ENCODE results near the gene FBXL17. TPM values are rescaled to one million over a fixed set of nuclear protein-coding genes. Genes with fewer than 3 reads are reported as not detected.

The FBXL17 gene
- total RNA-seq, 1 donor from 2014 or later: 12.7 TPM

DNA sequence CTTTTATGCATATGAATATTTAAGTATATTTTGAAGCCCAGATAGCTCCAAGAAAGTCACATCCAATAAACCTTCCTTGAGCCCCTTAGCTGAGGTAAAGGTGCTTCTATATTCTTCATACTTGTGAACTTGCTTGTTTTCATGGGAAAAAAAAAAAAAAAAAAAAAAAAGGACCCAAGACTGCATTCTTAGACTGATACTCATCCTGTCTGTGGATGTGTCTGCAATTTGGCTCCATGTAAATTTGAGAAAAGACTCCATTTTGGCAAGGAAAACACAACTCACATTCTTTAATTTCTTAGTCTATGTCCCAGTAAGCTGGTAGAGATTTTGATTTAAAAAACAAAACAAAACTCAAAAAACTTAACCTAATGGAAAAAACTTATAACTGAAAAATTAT, 238.3 kb downstream of the FBXL17 start:
- FAIRE-seq (no peak), DNase-seq (ENCODE audit: low read depth) (peak; percentile 78)
- H4K20me1 ChIP-seq (ENCODE audit: insufficient read depth, low read length): no peaks in the 10 kb centered on the region
- H3K9me3 ChIP-seq (ENCODE audit: insufficient read depth, low read depth, low read length): no peaks in the 10 kb centered on the region
- Mint-ChIP-seq H3K36me3 (ENCODE audit: low read depth, unreplicated experiment) (peaks cover 6% of the 10 kb centered on the region), H3K27me3 (ENCODE audit: low read depth, unreplicated experiment) (no peaks in the 10 kb centered on the region), H3K27ac (ENCODE audit: unreplicated experiment) (peak overlapping the region; percentile 94), H3K4me1 (ENCODE audit: low read depth, unreplicated experiment) (peaks cover 29% of the 10 kb centered on the region), H3K4me3 (ENCODE audit: unreplicated experiment) (no peak overlapping the region), H3K9me3 (ENCODE audit: unreplicated experiment) (no peaks in the 10 kb centered on the region)
- no peak overlapping the region for H3K4me2 ChIP-seq (ENCODE audit: low read length)
- peak overlapping the region; percentile 56 for H3K27ac ChIP-seq (ENCODE audit: low read depth, low read length)
- TF ChIP-seq CTCF (IDR thresholded peaks at IDR 0.05; ENCODE audit: insufficient read depth, low read depth, low read length) (no peak), EZH2 (IDR thresholded peaks at IDR 0.05; ENCODE audit: insufficient read depth, low read length) (no peak)
- no peaks in the 10 kb centered on the region for H3K27me3 ChIP-seq (ENCODE audit: insufficient read depth, low read length)
- H3K36me3 ChIP-seq (ENCODE audit: insufficient read depth, low read length): no peaks in the 10 kb centered on the region
- no peak overlapping the region for H3K9ac ChIP-seq (ENCODE audit: low read length)
- no peak overlapping the region for H3K4me3 ChIP-seq (ENCODE audit: insufficient read depth, low read depth, low read length)
- H3K4me1 ChIP-seq (ENCODE audit: insufficient read depth, low read length): peaks cover 4% of the 10 kb centered on the region
- H2AFZ ChIP-seq (ENCODE audit: low read depth, low read length): no peak overlapping the region
- no peaks in the 10 kb centered on the region for H3K79me2 ChIP-seq (ENCODE audit: insufficient read depth, low read length)

- no peak overlapping the region for H3K4me3 Mint-ChIP-seq (ENCODE audit: unreplicated experiment)
- H3K27me3 Mint-ChIP-seq (ENCODE audit: low read depth, unreplicated experiment): no peaks in the 10 kb centered on the region
- Histone ChIP-seq H3K79me2 (ENCODE audit: insufficient read depth, low read length) (no peaks in the 10 kb centered on the region), H3K27ac (ENCODE audit: low read depth, low read length) (no peak overlapping the region), H3K4me1 (ENCODE audit: insufficient read depth, low read length) (peaks cover 4% of the 10 kb centered on the region), H3K36me3 (ENCODE audit: insufficient read depth, low read length) (no peaks in the 10 kb centered on the region), H3K4me3 (ENCODE audit: insufficient read depth, low read depth, low read length) (no peak overlapping the region), H3K9ac (ENCODE audit: low read length) (no peak overlapping the region), H3K9me3 (ENCODE audit: insufficient read depth, low read depth, low read length) (no peaks in the 10 kb centered on the region), H3K4me2 (ENCODE audit: low read length) (no peak overlapping the region), H3K27me3 (ENCODE audit: insufficient read depth, low read length) (no peaks in the 10 kb centered on the region), H2AFZ (ENCODE audit: low read depth, low read length) (no peak overlapping the region), H4K20me1 (ENCODE audit: insufficient read depth, low read length) (no peaks in the 10 kb centered on the region)
- peaks cover 25% of the 10 kb centered on the region for H3K4me1 Mint-ChIP-seq (ENCODE audit: low read depth, unreplicated experiment)
- FAIRE-seq: no peak
- DNase-seq (ENCODE audit: low read depth): peak; percentile 47
- TF ChIP-seq EZH2 (IDR thresholded peaks at IDR 0.05; ENCODE audit: insufficient read depth, low read length) (no peak), CTCF (IDR thresholded peaks at IDR 0.05; ENCODE audit: insufficient read depth, low read depth, low read length) (no peak)
- peaks cover 5% of the 10 kb centered on the region for H3K36me3 Mint-ChIP-seq (ENCODE audit: low read depth, unreplicated experiment)
- H3K27ac Mint-ChIP-seq (ENCODE audit: unreplicated experiment): no peak overlapping the region
- H3K9me3 Mint-ChIP-seq (ENCODE audit: unreplicated experiment): no peaks in the 10 kb centered on the region
These were observed 240.2 kb downstream of the FBXL17 start for GRCh38 chr5:108141676-108142075.

- no peak for DNase-seq (ENCODE audit: low read depth)
- H3K9ac ChIP-seq (ENCODE audit: low read length): no peak overlapping the region
- no peak overlapping the region for H3K27ac ChIP-seq (ENCODE audit: low read depth, low read length)
- no peaks in the 10 kb centered on the region for H3K4me1 ChIP-seq (ENCODE audit: insufficient read depth, low read length)
- no peaks in the 10 kb centered on the region for H3K79me2 ChIP-seq (ENCODE audit: insufficient read depth, low read length)
- H3K4me2 ChIP-seq (ENCODE audit: low read length): no peak overlapping the region
- Mint-ChIP-seq H3K27me3 (ENCODE audit: low read depth, unreplicated experiment) (no peaks in the 10 kb centered on the region), H3K4me3 (ENCODE audit: unreplicated experiment) (no peak overlapping the region), H3K9me3 (ENCODE audit: unreplicated experiment) (no peaks in the 10 kb centered on the region), H3K36me3 (ENCODE audit: low read depth, unreplicated experiment) (no peaks in the 10 kb centered on the region), H3K4me1 (ENCODE audit: low read depth, unreplicated experiment) (no peaks in the 10 kb centered on the region), H3K27ac (ENCODE audit: unreplicated experiment) (no peak overlapping the region)
- FAIRE-seq: no peak
- no peaks in the 10 kb centered on the region for H3K9me3 ChIP-seq (ENCODE audit: insufficient read depth, low read depth, low read length)
- no peak overlapping the region for H3K4me3 ChIP-seq (ENCODE audit: insufficient read depth, low read depth, low read length)
- H3K27me3 ChIP-seq (ENCODE audit: insufficient read depth, low read length): no peaks in the 10 kb centered on the region
- TF ChIP-seq EZH2 (IDR thresholded peaks at IDR 0.05; ENCODE audit: insufficient read depth, low read length) (no peak), CTCF (IDR thresholded peaks at IDR 0.05; ENCODE audit: insufficient read depth, low read depth, low read length) (no peak)
- H4K20me1 ChIP-seq (ENCODE audit: insufficient read depth, low read length): no peaks in the 10 kb centered on the region
- H2AFZ ChIP-seq (ENCODE audit: low read depth, low read length): no peak overlapping the region
- no peaks in the 10 kb centered on the region for H3K36me3 ChIP-seq (ENCODE audit: insufficient read depth, low read length)
These were observed 245.4 kb downstream of the FBXL17 start for GRCh38 chr5:108136493-108136892.
